GM19238 (cell line): Measurements from ENCODE around the gene RASGRF2.
A peak's percentile ranks its signal among the peaks of the same experiment; 100 is the strongest.

ENCODE experiments used
- DNase-seq: peaks from one replicate; pipeline ENCODE4 v3.0.0; 2011; ENCODE audit warnings: low spot score; ENCODE audit not compliant: insufficient read length

RASGRF2 gene

GRCh38 chr5:81128416-81128815 is 168.3 kb downstream of the RASGRF2 start:
- no peak for DNase-seq

- DNase-seq, result no peak
Observed at GRCh38 chr5:81132381-81132780, 172.2 kb downstream of the RASGRF2 start.

DNA sequence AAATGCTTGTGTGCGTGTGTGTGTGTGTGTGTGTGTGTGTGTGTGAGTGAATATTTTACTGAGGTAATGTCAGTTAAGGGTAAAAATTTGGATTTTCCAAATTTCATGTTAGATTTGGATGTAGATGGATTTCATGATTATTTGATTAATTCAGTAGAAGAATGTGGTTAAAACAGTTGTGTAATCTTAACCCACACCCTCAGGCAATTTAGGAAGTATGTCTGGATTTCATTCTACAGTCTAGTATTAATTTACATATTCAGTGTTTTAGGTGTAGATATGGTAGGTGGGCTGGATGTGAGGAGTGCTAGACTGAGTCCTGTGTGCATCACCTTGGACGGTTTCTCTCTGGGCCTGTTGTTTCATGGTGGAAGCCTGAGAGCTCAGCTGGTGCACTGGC is 173.9 kb downstream of the RASGRF2 start:
- no peak for DNase-seq

DNA sequence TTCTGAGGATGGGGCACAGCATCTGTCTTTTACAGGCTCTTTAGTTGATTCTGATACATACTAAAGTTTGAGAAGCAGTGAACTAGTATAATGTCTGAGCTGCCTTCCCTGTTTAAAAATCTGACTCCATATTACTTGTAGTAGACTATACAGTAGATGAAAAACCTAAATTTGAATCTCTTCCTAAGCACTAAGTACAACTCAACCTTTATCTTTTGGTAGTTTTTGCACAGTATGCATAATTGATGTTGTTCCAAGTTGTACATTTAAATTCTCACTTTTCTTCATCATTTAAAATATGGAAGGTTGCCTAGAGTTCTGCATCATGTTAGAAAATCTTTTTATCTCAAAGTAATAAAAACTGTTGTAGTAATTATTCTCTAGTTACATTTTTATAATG is 174.4 kb downstream of the RASGRF2 start:
- DNase-seq, result no peak

DNA sequence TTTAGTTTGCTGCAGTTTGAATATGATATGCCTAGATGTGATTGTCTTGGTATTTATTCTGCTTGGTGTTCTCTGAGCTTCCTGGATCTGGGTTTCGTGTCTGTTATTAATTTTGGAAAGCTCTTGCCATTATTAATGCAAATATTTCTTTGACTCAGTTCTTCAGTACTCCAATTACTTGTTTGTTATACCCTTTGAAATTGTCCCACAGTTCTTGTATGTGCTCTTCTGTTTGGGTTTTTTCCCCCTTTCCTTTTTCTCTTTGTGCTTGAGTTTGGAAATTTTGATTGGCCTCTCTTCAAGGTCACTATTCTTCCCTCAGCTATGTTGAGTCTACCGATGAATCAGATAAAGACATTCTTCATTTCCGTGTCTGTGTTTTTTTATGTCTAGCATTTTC is 176.4 kb downstream of the RASGRF2 start:
- no peak for DNase-seq

DNA sequence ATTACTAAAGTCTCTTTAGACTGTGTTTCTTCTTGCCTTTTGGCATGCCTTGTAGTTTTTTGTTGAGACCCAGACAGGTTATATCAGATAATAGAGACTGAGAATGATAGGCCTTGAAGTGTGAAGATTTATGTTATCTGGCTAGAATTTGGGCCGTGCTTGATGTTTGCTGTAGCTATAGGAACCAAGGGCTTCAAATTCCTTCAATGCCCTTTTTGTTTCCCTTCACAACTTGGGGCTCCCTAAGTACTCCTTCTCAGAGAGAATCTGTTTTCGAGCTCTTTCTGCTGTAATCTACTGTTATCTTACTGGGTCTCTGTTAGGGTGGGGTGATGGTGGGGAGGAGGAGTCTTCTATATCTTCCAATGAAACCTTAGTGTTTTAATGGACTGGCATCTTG is 177.7 kb downstream of the RASGRF2 start:
- DNase-seq, result no peak

GRCh38 chr5:81140441-81140840 is 180.3 kb downstream of the RASGRF2 start:
- DNase-seq, result no peak

GRCh38 chr5:81140943-81141342 is 180.8 kb downstream of the RASGRF2 start:
- no peak for DNase-seq

DNA sequence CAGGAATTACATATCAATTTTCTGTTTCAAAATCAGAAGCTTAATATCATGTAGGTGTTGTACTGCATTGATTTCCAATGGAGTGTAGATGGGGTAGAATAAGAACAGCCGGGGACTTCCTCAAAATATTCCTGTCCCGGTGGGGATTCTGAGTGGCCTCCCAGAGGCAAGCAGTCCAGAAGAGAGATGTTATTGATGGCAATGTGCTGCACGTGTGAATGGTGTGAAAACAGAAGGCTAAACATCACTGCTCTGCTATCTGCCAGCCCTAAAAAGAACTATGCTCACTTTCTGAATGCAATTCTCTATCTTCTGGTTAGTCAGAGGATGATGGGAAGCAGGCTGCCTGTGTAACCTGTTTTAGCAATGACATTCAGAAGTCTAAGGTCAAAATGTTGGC is 181.9 kb downstream of the RASGRF2 start:
- no peak for DNase-seq

DNA sequence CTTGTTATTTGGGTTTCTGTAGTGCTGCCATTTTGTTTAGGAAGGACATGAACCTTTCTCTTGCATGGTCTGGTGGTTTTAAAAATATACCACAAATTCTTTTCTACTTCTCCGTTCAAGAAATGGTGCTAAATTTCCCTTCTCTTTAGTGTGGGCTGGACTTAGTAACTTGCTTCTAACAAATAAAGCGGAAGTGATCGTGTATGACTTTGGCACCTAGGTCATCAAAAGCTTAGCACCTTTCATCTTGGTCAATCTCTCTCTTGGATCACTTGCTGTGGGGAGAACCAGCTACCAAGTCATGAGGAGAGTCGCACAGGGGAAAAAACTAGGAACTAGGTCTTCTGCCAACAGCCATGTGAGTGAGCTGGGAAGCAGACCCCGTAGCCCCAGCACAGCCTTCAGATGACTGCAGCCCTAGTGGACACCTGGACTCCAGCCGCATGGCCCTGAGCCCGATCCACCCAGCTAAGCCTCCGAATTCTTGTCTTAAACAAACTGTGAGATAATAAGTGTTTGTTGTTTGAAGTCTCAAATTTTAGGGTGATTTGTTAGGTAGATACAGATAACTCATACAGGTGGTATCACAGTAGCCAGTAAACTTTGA is 185.3 kb downstream of the RASGRF2 start:
- no peak for DNase-seq

- no peak for DNase-seq
Observed at GRCh38 chr5:81146031-81146430, 185.9 kb downstream of the RASGRF2 start.

DNA sequence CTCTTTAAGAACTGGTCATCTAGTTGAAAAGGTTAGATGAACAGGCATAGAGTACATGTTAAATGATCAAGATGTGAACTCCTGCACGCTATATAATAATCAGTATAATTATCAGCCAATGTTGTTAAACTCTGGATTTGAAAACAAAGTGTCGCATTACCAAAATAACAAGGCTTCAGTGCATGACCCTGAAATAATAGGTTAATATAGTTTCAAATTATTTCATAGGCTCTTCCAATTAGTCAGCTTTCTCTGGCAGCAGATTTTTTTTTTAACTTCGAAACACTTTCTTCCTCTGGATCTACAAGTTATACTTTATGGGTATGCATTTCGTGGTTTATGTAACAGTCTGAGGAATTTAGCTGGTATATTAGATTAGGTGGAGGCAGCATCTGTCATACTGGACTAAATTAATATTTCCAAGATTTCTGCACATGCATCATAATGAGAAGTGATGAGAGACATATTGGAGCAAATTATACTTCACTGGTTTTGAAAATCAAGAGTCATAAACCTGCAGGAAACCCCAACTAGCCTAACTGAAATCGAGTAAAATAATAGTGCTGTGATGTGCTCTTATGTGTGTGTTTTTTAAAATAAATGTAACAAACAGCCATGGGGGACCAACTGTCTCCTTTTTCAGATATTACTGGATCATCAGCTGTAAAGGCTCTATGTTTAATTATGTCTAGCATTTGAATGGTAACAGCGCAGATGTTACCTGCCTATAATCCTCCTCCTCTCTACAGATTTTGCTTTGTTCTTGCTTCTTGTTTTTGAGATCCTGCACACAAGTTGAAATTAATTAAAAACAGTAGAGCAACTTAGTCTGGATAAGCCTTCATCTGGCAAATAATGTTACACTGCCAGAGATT is 187.1 kb downstream of the RASGRF2 start:
- no peak for DNase-seq

GRCh38 chr5:81147886-81148571 is 187.9 kb downstream of the RASGRF2 start:
- no peak for DNase-seq

- no peak for DNase-seq
Observed at GRCh38 chr5:81151546-81151945, 191.4 kb downstream of the RASGRF2 start.

DNA sequence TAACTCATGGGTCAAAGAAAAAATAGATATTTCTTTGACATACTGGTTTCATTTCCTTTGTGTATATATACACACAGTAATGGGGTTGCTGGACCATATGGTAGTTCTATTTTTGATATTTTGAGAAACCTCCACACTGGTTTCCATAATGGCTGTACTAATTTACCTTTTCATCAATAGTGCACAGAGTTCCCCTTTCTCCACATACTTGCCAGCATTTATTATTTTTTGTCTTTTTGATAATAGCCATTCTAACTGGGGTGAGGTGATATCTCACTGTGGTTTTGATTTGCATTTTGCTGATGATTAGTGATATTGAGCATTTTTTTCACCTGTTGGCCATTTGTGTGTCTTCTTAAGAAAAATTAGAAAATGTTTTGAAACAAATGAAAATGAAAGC is 194.6 kb downstream of the RASGRF2 start:
- no peak for DNase-seq

DNA sequence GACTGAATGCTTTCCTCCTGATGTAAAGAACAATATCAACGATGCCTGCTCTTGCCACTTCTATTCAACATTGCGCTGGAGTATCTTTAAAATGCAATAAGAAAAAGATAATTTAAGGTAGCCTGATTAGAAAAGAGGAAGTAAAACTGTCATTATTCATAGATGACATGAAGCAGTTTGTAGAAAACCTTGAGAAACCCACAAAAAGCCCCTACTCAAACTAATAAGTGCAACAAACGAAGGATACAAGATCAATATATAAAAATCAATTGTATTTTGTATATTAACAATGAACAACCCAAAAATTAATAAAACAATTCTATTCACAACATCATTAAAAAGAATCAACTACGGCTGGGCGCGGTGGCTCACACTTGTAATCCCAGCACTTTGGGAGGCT is 196.6 kb downstream of the RASGRF2 start:
- DNase-seq, result no peak

DNA sequence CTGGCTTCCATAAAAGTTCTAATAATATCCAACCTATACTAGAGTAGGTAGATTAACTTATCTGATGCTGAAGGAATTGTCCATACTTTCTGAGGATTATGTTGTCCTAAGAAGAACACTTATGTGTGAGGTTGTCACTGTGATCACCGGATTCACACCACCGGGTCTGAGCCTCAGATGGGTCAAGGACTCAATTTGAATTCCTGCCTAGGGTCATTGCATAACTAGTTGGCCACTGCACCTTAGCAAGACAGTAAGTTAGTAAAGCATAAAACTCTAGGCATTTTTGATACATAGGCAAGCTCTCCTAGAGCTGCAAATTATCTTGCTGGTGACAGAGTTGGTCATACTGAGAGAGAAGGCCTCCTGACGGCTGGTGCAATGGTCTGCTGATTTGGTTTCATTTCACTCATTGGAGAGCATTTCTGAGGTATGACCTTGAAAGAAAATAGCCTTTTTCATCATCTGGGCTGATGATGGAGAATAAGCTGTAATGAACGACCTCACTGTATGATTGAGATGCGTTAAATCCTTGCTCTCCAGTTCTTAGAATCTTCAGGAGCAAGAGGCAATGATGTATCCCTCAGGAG is 200.9 kb downstream of the RASGRF2 start:
- DNase-seq, result peak; percentile 10

DNA sequence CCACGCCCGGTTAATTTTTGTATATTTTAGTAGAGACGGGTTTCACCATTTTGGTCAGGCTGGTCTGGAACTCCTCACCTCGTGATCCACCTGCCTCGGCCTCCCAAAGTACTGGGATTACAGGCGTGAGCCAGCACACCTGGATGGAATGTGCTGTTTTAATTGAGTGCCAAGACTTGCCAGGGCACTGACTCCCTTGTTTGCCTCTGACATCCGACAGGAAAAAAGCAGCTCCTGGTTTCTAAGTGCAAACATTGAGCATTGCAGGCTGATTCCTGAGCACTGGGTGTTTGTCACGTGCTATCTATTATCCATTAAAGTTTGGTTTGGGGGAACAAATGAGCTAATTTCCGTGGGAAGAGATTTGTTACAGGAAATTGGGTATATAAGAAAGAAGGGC is 202.3 kb downstream of the RASGRF2 start:
- no peak for DNase-seq

DNA sequence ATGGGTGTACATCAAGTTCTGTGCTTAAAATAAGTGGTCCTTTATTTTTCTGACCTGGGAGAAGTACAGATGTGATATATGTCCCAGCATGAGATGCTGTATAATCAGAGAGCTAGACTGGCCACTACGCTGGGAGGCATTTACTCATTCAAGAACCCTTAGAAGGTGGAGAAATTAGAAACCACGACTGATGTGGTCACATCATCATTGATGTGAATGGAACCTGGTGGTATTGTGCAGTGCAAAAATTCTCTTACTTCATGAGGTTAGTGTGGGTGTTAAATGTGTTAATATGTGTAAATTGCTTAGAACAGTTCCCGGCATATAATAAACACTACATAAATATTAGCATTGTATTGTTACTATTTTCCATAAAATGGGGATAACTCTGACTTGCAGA is 203.5 kb downstream of the RASGRF2 start:
- DNase-seq, result no peak

GRCh38 chr5:81164476-81164875 is 204.3 kb downstream of the RASGRF2 start:
- DNase-seq, result no peak

DNA sequence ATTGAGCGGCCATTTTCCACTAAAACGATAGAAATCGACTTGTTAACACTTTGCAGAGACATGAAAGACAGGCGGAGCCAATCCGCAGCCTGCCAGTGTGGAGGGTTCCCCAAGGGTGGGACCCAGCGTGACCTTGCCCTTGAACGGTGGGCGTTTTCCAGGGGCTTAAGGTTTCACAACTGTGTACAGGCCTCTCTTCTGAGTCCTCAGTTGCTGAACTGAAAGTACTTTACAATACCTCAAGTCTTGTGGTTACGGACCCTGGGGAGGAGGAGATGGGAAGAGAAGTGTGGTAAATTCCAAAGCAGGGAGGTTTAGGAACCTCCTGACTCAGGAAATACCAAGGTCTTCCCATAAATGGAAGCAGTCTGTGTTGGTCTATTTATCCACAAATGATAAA is 204.8 kb downstream of the RASGRF2 start:
- no peak for DNase-seq

- peak; percentile 46 for DNase-seq
Observed at GRCh38 chr5:81165493-81166119, 205.4 kb downstream of the RASGRF2 start.
